Smooth muscle cell (in vitro differentiated cells): ENCODE data around the gene NISCH. TPM values are rescaled to one million over a fixed set of nuclear protein-coding genes. Genes with fewer than 3 reads are reported as not detected.

Experiments
- DNase-seq: peaks from one replicate; lab custom pipeline; 2025; ENCODE audit not compliant: unreplicated experiment; lab: John Stamatoyannopoulos, UW
- H2AFZ ChIP-seq: fragments of 200-600 bp; sonication (generic); 2 replicates; pipeline ENCODE4 v1.6.0; 2016; ENCODE audit warnings: antibody characterized with exemption, low read depth, mild to moderate bottlenecking
- H3F3A ChIP-seq: fragments of 200-600 bp; sonication (generic); 2 replicates; pipeline ENCODE4 v1.6.0; 2017; ENCODE audit warnings: antibody characterized with exemption, low read depth
- H3K27ac ChIP-seq: fragments of 200-600 bp; sonication (generic); 2 replicates; pipeline ENCODE4 v1.5.1; 2016; ENCODE audit warnings: low read depth, mild to moderate bottlenecking
- H3K27me3 ChIP-seq: fragments of 200-600 bp; sonication (generic); 2 replicates; pipeline ENCODE4 v1.6.1; 2016; ENCODE audit warnings: low read depth, mild to moderate bottlenecking
- H3K36me3 ChIP-seq: fragments of 200-600 bp; sonication (generic); 2 replicates; pipeline ENCODE4 v1.5.1; 2016; ENCODE audit warnings: low read depth
- H3K4me1 ChIP-seq: fragments of 200-600 bp; sonication (generic); 2 replicates; pipeline ENCODE4 v1.5.1; 2016; ENCODE audit warnings: low read depth
- H3K4me2 ChIP-seq: fragments of 200-600 bp; sonication (generic); 2 replicates; pipeline ENCODE4 v1.6.0; 2016; ENCODE audit warnings: mild to moderate bottlenecking
- H3K4me3 ChIP-seq: fragments of 200-600 bp; sonication (generic); 2 replicates; pipeline ENCODE4 v1.5.1; 2016; ENCODE audit warnings: mild to moderate bottlenecking
- H3K79me2 ChIP-seq: fragments of 200-600 bp; sonication (generic); 2 replicates; pipeline ENCODE4 v1.6.0; 2016; ENCODE audit warnings: low read depth, mild to moderate bottlenecking
- H3K9ac ChIP-seq: fragments of 200-600 bp; sonication (generic); 2 replicates; pipeline ENCODE4 v1.6.0; 2016; ENCODE audit warnings: low read depth
- H3K9me3 ChIP-seq: fragments of 200-600 bp; sonication (generic); replicated peaks from 2 replicates; pipeline ENCODE4 v1.5.1; 2016; ENCODE audit warnings: low read depth
- H4K20me1 ChIP-seq: fragments of 200-600 bp; sonication (generic); 2 replicates; pipeline ENCODE4 v1.6.0; 2016; ENCODE audit warnings: low read depth
- WGBS: methylation state at CpG from one replicate; pipeline ENCODE4 v1.1.7; 2016; ENCODE audit warnings: low lambda C conversion rate; 5-methylcytosine and 5-hydroxymethylcytosine counted together
- polyA plus RNA-seq: library from polyadenylated mRNA; unstranded; fragments of >200 nt; fragmentation: Nextera tagmentation; extraction: Ambion mirVana; gene quantifications from 2 replicates; pipeline ENCODE4 v1.2.1, GENCODE V29; 2016
- total RNA-seq: library from RNA; depleted of rRNA; stranded (reverse); fragments of >200 nt; gene quantifications from 2 replicates; pipeline ENCODE4 v1.2.3, GENCODE V29; 2014
- TF ChIP-seq, protein P1 (sequence below): fragments of 200-600 bp; sonication (generic); IDR thresholded peaks from 2 replicates; pipeline ENCODE4 v1.5.1; 2017; ENCODE audit warnings: borderline replicate concordance, mild to moderate bottlenecking, antibody characterized with exemption; ENCODE audit not compliant: insufficient read depth, poor library complexity, severe bottlenecking

The NISCH gene
- total and polyA plus RNA-seq, 2 experiments from 2014 or later: 47.3 to 55.2 TPM

DNA sequence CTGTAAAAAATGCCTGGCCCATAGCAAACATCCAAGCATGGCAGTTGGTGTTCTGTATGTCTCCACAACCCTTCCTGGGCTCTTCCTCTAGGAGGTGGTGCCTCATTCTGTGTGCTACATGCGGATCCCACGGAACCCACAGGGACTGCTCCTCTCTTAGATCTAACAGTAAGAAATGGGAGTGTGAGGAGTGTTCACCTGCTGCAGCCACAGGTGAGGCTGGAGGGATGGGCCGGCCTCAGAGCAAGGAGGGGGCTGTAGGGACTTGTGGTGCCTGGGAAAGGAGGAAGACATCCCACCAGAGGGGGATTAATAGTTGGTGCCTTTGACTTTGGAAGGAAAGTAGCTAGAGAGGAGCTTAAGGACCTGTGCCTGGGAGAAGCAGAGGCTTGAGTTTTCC is 32.7 kb upstream of the NISCH start:
- WGBS: 85% methylated on average over 3 of the region's 3 CpGs
- no peaks in the 10 kb centered on the region for H3K27me3 ChIP-seq
- H3K4me1 ChIP-seq: no peaks in the 10 kb centered on the region
- H3K4me3 ChIP-seq: no peak overlapping the region
- TF ChIP-seq, protein P1, sequence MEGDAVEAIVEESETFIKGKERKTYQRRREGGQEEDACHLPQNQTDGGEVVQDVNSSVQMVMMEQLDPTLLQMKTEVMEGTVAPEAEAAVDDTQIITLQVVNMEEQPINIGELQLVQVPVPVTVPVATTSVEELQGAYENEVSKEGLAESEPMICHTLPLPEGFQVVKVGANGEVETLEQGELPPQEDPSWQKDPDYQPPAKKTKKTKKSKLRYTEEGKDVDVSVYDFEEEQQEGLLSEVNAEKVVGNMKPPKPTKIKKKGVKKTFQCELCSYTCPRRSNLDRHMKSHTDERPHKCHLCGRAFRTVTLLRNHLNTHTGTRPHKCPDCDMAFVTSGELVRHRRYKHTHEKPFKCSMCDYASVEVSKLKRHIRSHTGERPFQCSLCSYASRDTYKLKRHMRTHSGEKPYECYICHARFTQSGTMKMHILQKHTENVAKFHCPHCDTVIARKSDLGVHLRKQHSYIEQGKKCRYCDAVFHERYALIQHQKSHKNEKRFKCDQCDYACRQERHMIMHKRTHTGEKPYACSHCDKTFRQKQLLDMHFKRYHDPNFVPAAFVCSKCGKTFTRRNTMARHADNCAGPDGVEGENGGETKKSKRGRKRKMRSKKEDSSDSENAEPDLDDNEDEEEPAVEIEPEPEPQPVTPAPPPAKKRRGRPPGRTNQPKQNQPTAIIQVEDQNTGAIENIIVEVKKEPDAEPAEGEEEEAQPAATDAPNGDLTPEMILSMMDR: no peak
- H3K36me3 ChIP-seq: no peaks in the 10 kb centered on the region
- no peak overlapping the region for H2AFZ ChIP-seq
- no peaks in the 10 kb centered on the region for H4K20me1 ChIP-seq
- H3F3A ChIP-seq: no peaks in the 10 kb centered on the region
- no peak overlapping the region for H3K9ac ChIP-seq
- H3K27ac ChIP-seq: no peak overlapping the region
- no peaks in the 10 kb centered on the region for H3K79me2 ChIP-seq
- no peak overlapping the region for H3K4me2 ChIP-seq
- no peaks in the 10 kb centered on the region for H3K9me3 ChIP-seq
- no peak for DNase-seq

DNA sequence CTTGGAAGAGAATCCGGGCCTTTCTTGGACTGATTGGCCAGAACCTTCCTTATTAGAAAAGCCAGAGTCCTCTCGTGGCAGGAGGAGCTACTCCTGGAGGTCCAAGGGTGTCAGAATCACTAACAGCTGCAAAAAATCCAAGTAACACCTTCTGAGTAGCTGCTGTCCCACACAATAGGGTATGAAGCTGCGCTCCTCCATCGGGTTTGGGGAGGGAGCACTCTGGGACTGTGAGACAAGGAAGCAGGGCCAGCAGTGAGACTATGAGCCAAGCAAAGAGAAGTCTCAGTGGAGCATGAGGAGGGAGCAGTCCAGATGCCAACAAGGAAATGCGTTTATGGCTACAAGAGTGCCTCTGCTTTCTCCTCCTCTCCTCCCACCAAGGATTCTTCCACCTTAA is 32.2 kb upstream of the NISCH start:
- no peak overlapping the region for H3K27ac ChIP-seq
- H3K4me1 ChIP-seq: no peaks in the 10 kb centered on the region
- H3K9me3 ChIP-seq: no peaks in the 10 kb centered on the region
- no peak overlapping the region for H3K9ac ChIP-seq
- DNase-seq: no peak
- no peaks in the 10 kb centered on the region for H4K20me1 ChIP-seq
- H2AFZ ChIP-seq: no peak overlapping the region
- no peak overlapping the region for H3K4me2 ChIP-seq
- no peak overlapping the region for H3K4me3 ChIP-seq
- no peaks in the 10 kb centered on the region for H3K79me2 ChIP-seq
- H3F3A ChIP-seq: no peaks in the 10 kb centered on the region
- 76% methylated on average over 5 of the region's 5 CpGs for WGBS
- H3K27me3 ChIP-seq: no peaks in the 10 kb centered on the region
- TF ChIP-seq, protein P1: no peak
- no peaks in the 10 kb centered on the region for H3K36me3 ChIP-seq

DNA sequence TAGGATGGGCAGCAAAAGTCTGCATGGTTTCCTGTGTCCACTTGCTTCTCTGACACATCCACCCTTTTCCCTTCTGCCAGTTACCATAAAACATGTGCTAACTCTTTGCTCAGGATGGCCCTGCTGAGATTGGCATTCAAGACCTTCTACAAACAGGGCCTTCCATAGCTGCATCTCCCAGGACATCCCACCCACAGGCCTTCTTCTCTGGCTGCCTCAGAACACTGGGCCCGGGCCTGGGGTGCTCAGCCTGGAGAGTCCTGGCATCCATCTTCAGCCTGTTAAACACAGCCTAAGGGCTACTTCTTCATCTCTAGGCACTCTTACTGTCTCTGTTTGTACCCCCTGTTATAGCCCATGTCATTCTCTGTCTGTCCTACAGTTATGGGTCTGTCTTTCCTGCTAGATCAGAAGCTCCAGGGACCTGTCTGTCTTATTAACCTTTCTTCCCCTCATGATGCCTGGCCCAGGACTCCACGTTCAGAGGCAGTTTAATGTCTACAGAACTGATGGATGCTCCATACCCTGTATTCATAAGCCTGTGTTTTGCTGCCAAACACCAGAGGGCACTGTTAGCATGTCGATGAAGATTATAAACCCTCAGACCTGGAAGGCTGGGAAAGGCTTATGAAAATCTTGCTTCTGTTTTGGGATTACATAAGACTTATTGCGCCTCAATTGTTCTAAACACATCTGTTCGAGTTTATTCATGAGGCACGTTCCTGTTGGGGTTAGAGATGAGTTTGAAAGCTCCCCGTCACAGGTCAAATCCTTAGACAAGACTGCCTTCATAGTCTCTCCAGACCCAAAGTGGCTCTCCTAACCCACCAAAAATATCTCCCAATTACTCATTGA is 27.0 kb upstream of the NISCH start:
- TF ChIP-seq, protein P1: peak; percentile 72
- DNase-seq: no peak
- Histone ChIP-seq H3K4me1 (peaks cover 6% of the 10 kb centered on the region), H3K36me3 (no peaks in the 10 kb centered on the region), H3K4me2 (no peak overlapping the region), H3K27me3 (no peaks in the 10 kb centered on the region), H3K9ac (no peak overlapping the region), H3F3A (no peaks in the 10 kb centered on the region), H3K27ac (no peak overlapping the region), H3K79me2 (no peaks in the 10 kb centered on the region), H3K9me3 (no peaks in the 10 kb centered on the region), H3K4me3 (no peak overlapping the region), H4K20me1 (no peaks in the 10 kb centered on the region), H2AFZ (no peak overlapping the region)
- WGBS: 22% methylated on average over 7 of the region's 7 CpGs

DNA sequence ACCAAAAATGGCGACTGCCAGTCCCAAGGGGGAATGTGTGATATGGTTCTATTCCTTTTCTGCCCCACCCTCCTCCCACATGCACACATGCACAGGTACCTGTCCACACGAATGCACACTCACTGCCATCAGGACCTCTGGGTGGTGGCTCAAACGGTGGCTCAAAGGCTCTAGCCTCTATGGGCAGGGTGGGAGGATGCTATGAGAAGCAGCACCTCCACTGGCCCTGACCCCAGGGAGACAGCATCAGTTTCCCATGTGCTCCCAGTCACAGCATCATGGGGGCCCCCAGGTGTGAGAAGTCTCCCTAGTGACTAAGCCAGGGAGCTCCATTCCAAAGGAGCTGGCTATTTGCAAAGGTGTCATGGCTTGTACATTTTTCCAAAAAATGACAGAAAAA is 26.4 kb upstream of the NISCH start:
- H3K4me2 ChIP-seq: no peak overlapping the region
- H2AFZ ChIP-seq: no peak overlapping the region
- H3K9ac ChIP-seq: no peak overlapping the region
- 50% methylated on average over 3 of the region's 3 CpGs for WGBS
- no peaks in the 10 kb centered on the region for H3F3A ChIP-seq
- no peaks in the 10 kb centered on the region for H4K20me1 ChIP-seq
- no peaks in the 10 kb centered on the region for H3K79me2 ChIP-seq
- H3K27me3 ChIP-seq: no peaks in the 10 kb centered on the region
- H3K36me3 ChIP-seq: no peaks in the 10 kb centered on the region
- no peaks in the 10 kb centered on the region for H3K9me3 ChIP-seq
- no peak for DNase-seq
- TF ChIP-seq, protein P1: no peak
- no peak overlapping the region for H3K27ac ChIP-seq
- H3K4me1 ChIP-seq: peaks cover 12% of the 10 kb centered on the region
- no peak overlapping the region for H3K4me3 ChIP-seq
